ENCODE measurements around the gene TMEM131.
A peak's percentile ranks its signal among the peaks of the same experiment; 100 is the strongest.

Gene TMEM131

GRCh38 chr2:97738179-97739019, 257.3 kb downstream of the TMEM131 start:
- DNase-seq (ENCODE audit: low spot score): no peak

GRCh38 chr2:97737421-97738178, 258.1 kb downstream of the TMEM131 start:
- no peak for DNase-seq (ENCODE audit: low spot score)

- DNase-seq (ENCODE audit: low spot score): no peak
Observed at GRCh38 chr2:97736608-97737330, 259.0 kb downstream of the TMEM131 start.

DNA sequence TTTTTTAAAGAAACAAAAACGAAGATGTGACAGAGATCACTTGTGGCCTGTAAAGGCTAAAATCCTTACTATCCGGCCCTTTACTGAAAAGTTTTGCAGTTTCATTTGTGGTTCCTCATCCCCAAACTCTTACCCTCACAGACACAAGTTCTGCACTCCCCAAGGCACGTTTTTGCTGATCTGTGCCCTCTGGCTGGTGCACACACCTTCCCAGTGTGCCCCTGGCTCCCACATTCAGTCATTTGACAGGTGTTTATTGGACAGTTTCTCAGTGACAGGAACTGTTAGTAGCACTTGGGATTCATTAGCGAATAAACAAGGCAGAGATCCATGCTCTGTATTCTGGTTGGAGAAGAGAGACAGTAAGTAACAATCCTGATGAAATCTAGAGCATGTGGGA, 259.6 kb downstream of the TMEM131 start:
- DNase-seq (ENCODE audit: low spot score): no peak

GRCh38 chr2:97735161-97735561, 260.6 kb downstream of the TMEM131 start:
- DNase-seq (ENCODE audit: low spot score): no peak

- no peak for DNase-seq (ENCODE audit: low spot score)
Observed at GRCh38 chr2:97734061-97735051, 261.4 kb downstream of the TMEM131 start.

DNA sequence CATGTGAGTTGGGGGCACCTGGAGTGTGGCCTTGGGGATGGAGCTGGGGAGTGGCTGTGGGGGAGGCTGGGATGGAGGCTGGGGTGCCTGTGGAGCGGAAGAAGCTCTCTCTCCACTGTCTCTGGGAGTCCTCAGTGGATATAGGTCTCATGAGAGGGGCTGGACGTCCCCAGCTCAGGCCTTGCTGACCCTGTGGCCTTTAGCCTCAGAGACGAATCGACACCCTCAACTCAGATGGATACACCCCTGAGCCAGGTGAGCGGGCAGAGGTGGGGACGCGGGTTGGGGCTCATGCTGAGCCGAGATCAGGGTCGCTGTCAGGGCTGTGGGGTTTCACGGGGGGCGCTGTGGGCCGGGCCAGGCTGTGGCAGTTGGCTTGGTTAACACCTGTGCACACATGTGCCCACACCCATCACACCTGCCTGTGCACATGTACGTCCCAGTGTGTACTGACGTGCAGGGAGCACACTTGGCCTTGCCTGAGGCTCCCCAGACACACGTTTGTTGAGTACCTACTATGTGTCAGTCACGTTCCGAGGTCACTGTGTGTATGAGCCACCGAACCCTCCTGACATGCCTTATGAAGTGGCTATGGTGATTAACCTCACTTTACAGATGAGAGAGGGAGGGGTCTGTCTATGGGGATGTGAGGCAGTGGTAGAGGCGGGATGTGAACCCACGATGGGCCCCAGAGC, 262.3 kb downstream of the TMEM131 start:
- DNase-seq (ENCODE audit: low spot score): no peak

DNA sequence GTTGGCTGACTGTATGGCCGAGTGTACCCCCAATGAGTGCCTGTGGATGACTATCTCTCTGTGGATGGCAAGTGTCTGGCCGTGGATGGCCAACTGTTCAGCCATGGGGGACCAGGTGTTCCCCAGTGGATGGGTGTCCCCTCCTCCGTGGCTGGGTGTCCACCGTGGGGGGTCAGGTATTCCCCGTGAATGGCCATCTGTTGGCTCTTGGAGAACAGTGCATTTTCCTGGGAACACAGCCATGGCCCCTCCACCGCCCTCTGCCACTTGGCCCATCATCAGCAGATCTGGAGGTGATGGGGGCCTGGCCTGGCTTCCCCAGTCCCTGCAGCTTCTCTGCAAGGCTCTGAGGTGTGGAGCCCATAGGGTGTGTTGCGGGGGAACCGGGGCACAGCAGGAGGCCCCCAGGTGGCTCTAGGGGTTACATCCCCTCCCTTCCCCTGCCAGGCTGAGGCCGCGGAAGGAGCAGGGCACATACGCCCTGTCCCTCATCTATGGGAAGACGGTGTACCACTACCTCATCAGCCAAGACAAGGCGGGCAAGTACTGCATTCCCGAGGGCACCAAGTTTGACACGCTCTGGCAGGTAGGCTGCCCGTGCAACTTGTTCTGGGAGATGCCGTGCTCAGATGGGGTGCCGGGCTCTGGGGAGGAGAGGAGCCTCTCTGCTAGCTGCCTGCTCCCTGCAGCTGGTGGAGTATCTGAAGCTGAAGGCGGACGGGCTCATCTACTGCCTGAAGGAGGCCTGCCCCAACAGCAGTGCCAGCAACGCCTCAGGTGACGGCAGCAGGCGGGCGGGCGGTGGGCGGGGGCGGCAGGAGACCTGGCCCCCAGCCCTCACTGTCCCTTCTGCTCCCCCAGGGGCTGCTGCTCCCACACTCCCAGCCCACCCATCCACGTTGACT, 263.1 kb downstream of the TMEM131 start:
- DNase-seq (ENCODE audit: low spot score): no peak

DNA sequence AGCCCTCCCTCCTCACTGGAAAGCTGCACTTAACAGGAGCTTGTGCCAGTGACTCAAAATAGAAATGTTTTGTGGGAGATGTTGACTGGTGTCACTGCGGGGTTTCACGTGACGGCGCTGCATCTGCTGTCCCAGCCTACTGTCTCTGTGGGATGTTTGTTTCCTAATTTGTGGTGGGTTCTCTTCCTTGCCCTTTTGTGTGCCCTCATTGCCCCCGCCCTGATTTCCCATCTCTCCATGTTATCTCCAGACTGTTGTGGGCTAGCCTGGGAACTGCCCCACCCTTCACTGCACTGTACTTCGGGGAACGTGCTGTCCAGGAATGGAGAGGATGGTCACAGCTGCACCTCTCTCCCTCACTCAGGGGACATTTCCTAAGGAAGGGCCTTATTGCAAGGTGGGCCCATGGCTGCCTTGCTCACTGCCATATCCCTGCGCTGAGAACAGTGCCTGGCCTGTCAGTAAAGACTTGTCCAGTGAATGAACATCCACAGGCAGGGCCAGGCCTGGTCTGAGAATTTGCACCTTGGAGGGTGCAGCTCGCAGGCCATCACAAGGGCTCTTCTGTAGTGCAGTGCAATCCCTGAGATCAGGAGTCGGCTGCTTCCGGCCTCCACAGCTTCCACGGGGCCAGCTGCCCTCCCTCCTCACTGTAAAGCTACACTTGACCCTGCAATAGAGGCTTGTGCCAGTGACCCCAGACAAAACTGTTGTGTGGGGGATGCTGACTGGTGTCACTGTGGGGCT, 264.3 kb downstream of the TMEM131 start:
- DNase-seq (ENCODE audit: low spot score): no peak

DNA sequence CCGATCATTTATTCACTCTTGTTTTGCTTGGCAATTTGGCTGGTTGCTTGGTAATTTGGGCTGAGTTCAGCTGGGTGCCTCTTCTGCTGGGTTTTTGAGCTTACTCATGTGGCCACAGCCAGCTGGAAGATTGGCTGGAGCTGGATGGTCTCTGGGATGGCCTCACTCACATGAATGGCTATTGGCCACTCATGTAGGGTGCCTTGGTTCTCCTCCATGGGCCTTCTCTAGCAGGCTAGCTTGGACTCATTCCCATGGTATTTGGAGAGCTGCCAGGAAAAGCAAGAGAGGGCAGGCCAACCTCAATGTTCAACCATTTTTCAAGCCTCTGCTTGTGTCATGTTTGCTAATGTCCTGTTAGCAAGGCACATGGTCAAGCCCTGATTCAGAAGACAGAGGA, 265.5 kb downstream of the TMEM131 start:
- DNase-seq (ENCODE audit: low spot score): no peak

DNA sequence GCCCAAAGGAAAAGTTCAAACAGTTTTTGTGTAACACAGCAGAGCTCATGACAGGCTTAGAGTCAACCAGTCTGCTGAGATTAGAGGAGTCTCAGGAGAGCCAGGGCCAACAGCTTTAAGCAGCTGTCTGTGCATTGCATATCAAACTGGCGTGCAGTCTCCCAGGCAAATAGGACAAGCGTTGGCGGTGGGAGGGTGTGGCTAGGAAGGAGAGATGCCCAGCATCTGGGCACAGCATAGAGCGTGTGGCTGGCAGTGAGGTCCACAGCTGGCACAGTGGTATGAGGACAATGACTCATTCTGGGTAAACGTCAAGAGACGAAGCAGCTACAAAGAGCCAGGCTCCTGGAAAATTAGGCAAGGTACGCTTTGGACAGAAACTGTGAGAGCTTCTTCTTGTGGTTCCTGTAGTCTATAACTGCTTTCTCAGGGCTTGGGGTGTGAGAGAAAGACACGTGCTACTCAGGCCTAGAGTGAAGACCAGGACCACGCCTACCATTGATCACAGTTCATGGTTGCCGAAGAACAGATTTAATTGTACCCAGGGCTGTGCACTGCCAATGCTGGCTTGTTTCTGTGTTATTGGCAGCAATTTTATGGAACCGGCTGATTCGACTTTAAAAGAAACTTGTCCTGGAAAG, 267.5 kb downstream of the TMEM131 start:
- DNase-seq (ENCODE audit: low spot score): peak; percentile 60

- no peak for DNase-seq (ENCODE audit: low spot score)
Observed at GRCh38 chr2:97727296-97727695, 268.5 kb downstream of the TMEM131 start.

GRCh38 chr2:97726261-97727064, 269.3 kb downstream of the TMEM131 start:
- no peak for DNase-seq (ENCODE audit: low spot score)

DNA sequence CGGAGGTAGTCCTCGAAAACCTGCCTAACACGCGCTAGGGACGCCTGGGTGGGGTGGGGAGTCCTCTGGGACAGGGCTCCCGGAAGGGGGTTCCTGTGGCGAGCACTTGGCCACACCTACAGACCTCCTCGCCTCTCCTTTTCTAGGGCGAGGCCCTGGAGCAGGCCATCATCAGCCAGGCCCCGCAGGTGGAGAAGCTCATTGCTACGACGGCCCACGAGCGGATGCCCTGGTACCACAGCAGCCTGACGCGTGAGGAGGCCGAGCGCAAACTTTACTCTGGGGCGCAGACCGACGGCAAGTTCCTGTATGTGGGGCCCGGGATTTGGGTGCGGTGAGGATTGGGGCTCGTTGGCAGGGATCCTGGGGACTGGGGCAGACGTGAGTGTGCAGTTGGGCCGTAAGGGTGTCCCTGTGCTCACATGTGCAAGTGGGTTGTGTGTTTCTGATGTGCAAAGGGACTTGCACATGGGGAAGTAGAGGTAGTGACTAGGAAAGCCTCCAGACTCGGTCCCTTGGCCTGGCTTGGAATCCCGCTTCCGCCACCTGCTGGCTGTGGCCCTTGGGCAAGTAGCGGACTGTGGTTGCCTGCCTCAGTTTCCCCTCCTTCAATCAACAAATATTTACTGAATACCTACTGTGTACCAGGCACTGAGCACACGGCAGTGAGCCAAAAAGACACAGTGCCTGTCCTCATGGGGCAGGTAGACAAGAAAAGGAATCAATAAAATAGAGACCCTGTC, 270.6 kb downstream of the TMEM131 start:
- DNase-seq (ENCODE audit: low spot score): no peak

DNA sequence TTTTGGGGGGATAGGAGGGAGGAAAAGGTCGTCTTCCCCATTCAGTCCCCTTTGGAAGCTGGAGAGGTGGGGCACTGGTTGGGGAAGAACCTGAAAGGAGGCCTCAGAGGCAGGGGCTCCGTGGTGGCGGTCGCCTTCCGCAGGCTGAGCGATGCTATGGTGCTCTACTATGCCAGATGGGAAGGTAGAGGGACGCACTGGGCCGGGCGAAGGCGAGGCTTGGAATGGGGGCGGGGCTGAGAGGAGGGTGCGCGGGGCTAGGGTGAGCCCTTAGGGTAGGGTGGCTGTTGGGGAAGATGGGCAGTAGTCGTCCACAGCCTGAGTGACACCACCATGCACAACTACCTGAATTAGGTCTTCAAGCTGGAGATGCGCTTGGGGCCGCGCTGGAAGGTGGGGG, 271.2 kb downstream of the TMEM131 start:
- DNase-seq (ENCODE audit: low spot score): no peak

GRCh38 chr2:97724073-97724410, 271.7 kb downstream of the TMEM131 start:
- DNase-seq (ENCODE audit: low spot score): no peak
